Right lobe of liver (tissue), 4 donors: ENCODE measurements around the gene PRKACA.

Source experiments
- CTCF ChIP-seq, 4 donors: fragments of 200-600 bp in 3 of 4; fragments of 450-650 bp in 1 of 4; IDR thresholded peaks; one replicate each; pipeline versions ENCODE4 v1.5.1 to v1.8.0; 2016 to 2022; ENCODE audit warnings: antibody characterized with exemption in 4 of 4, mild to moderate bottlenecking in 2 of 4
- POLR2A ChIP-seq: fragments of 450-650 bp; IDR thresholded peaks from one replicate; pipeline ENCODE4 v1.6.1; 2017; ENCODE audit warnings: antibody characterized with exemption, mild to moderate bottlenecking
- donor health status: DM: no; HTN: no; CAD: no.
- donor health status: DM: no; HTN: no; CAD: no.
- donor health status: DM: no; HTN: yes; CAD: no.

- no peak for TF ChIP-seq CTCF (IDR thresholded peaks at IDR 0.05)
- TF ChIP-seq POLR2A, result no peak
These were observed 24.3 kb downstream of the PRKACA start for GRCh38 chr19:14093117-14093823.
